Measurements from ENCODE around the gene RFPL4AL1.
"Not testable (repeated sequence)": the region's sequence is repeated elsewhere in the genome, so short reads cannot be mapped to it uniquely, and the experiment has no call there.

Gene RFPL4AL1

GRCh38 chr19:55768818-55769217, at the start of gene RFPL4AL1:
TSS of gene RFPL4AL1 (plus strand) at chr19:55769118. CDS start at chr19:55771805, 2,687 bp downstream.
- DNase-seq (ENCODE audit: low read depth in 2 of 2): not testable (repeated sequence)

GRCh38 chr19:55720214-55720746, 48.6 kb upstream of the RFPL4AL1 start:
- DNase-seq (ENCODE audit: low read depth in 2 of 2): no peak

DNA sequence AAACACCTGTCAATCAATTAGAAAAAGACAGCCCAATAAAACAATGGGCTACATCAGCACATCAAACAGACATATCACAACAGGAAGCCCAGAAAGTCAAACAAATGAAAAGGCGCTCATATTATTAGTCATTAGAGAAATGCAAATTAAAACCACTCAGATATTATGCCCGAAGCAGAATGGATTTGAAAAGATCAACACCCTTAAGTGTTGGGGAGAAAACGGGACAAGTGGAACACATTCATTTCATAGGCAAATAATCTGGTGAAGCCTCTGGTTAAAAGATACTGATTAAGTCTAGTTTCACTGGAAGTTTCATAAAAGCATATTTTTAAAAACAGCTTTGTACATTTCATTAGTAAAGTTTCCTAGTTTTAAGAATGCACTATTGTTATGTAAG, 48.1 kb upstream of the RFPL4AL1 start:
- DNase-seq (ENCODE audit: low read depth in 2 of 2): no peak

DNA sequence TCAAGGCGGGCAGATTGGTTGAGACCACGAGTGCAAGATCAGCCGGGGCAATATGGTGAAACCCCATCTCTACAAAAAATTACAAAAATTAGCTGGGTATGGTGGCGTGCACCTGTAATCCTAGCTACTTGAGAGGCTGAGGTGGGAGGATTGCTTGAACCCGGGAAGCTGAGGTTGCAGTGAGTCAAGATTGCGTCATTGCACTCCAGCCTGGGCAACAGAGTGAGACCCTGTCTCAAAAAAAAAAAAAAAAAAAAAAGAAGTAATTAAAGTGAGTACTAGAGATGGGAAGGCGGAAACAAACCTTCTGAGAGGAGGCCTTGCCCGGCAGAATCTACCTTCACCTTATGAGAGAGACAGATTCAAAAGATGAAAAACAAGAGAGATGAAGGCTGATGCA, 45.4 kb upstream of the RFPL4AL1 start:
- DNase-seq (ENCODE audit: low read depth in 2 of 2): no peak

DNA sequence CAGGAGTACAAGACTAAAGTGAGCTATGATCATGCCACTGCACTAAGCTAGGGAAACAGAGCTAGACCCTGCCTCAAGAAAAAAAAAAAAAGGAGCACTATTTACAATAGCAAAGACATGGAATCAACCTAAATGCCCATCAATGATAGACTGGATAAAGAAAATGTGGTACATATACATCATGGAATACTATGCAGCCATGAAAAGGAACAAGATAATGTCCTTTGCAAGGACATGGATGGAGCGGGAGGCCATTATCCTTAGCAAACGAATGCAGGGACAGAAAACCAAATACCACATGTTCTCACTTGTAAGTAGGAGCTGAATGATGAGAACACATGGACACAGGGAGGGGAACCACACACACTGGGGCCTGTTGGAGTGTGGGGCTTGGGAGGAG, 38.5 kb upstream of the RFPL4AL1 start:
- DNase-seq (ENCODE audit: low read depth in 2 of 2): not testable (repeated sequence)

DNA sequence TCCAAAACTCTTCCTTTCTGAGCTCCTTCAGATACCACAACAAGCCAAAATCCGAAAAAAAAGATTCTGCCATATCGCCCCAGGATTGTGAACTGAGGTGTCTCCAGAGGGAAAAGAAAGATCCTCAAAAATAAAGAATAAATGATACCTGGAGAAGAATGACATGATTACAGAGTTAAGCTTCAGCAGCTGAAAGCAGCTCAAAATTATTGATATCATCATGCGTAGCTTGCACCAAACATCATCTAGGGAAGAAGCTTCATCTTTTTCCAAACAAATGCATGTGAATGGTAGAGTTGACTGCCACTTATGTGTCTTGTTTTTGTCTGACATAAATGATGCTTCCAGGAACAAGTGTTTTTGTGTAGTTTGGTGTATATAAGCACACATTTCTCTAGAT, 30.6 kb upstream of the RFPL4AL1 start, which contains the start of gene NLRP9:
NLRP9 (minus strand) TSS at position 101 of the 400 bp plus-strand sequence; CDS start at position 73, 28 bp downstream.
- no peak for DNase-seq (ENCODE audit: low read depth in 2 of 2)

DNA sequence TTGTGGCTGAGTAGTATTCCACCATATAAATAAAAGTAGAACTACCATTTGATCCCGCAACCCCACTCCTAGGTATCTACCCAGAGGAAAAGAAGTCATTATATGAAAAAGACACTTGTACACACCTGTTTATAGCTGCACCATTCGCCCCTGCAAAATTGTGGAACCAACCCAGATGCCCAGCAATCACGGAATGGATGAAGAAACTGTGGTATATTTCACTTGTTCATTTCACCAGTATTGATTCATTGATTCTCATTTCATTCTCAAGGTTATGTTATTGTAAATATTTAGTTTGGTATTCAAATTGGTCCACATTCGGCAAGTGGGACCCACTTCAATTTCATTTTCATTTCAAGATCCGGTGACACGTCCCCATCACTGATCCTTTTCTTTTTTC, 18.2 kb upstream of the RFPL4AL1 start:
- no peak for DNase-seq (ENCODE audit: low read depth in 2 of 2)

- no peak for DNase-seq (ENCODE audit: low read depth in 2 of 2)
Observed at GRCh38 chr19:55753401-55753800, 15.5 kb upstream of the RFPL4AL1 start.

DNA sequence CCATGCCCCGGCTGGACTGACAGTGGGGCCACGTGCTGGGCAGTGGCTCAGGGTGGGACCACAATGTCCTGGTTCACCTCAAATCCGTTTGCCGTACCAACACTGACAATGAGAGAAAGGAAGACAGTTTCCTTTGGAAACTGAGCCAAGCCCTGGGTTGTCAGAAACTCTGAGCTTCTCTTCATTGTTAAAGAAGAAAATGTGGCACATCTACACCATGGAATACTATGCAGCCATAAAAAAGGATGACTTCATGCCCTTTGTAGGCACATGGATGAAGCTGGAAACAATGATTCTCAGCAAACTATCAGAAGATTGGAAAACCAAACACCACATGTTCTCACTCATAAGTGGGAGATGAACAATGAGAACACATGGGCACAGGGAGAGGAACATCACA, 12.1 kb upstream of the RFPL4AL1 start:
- DNase-seq (ENCODE audit: low read depth in 2 of 2): not testable (repeated sequence)

GRCh38 chr19:55758797-55759196, 10.1 kb upstream of the RFPL4AL1 start, which contains the start of gene RFPL4A:
TSS of gene RFPL4A (plus strand) at chr19:55759097. CDS start at chr19:55761801, 2,704 bp downstream.
- not testable (repeated sequence) for DNase-seq (ENCODE audit: low read depth in 2 of 2)

DNA sequence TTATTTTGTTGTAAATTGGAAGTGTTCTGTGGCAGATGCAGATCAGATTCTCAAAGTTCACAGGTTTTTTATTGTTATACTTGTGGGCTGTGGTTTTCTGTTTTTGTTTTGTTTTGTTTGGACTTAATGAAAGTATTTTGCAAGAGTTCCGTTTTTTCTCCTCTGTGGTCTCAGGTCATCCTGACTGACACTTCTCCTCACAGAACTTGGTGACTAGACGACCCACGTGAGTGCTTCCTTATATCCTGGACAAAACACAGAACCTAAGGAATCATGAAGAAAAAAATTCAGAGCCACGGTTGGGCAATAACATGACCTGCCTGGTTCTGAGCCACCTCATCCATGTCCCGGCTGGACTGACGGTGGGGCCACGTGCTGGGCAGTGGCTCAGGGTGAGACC, 2.5 kb upstream of the RFPL4AL1 start:
- no peak for DNase-seq (ENCODE audit: low read depth in 2 of 2)

DNA sequence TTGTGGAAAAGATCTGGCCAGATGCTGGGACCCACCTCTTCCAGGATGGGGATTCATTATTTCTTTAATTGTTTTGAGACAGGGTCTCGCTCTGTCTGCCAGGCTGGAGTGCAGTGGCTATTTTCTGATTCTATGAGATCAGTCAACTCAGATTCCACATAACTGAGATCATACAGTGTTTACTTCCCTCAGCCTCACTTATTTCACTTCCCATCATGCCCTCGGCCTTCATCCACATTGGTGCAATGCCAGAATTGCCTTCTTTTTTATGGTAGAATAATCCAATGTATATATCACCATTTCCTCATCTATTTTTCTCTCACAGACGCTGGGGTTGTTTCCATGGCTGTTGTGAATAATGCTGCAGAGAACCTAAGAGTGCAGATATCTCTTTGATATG, 714 bp downstream of the RFPL4AL1 start:
- DNase-seq (ENCODE audit: low read depth in 2 of 2): not testable (repeated sequence)

DNA sequence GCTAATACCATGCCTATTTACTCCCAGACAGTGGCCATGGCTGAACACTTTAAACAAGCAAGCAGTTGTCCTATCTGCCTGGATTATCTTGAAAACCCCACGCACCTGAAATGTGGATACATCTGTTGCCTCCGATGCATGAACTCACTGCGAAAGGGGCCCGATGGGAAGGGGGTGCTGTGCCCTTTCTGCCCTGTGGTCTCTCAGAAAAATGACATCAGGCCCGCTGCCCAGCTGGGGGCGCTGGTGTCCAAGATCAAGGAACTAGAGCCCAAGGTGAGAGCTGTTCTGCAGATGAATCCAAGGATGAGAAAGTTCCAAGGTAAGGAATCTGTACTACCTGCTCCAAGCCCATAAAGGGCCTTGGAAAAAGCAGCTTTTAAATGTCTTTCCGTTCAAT, 8.6 kb downstream of the RFPL4AL1 start:
- DNase-seq (ENCODE audit: low read depth in 2 of 2): no peak

DNA sequence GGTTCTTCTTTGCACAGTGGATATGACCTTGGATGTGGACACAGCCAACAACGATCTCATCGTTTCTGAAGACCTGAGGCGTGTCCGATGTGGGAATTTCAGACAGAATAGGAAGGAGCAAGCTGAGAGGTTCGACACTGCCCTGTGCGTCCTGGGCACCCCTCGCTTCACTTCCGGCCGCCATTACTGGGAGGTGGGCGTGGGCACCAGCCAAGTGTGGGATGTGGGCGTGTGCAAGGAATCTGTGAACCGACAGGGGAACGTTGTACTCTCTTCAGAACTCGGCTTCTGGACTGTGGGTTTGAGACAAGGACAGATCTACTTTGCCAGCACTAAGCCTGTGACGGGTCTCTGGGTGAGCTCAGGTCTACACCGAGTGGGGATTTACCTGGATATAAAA, 9.4 kb downstream of the RFPL4AL1 start:
- no peak for DNase-seq (ENCODE audit: low read depth in 2 of 2)

- no peak for DNase-seq (ENCODE audit: low read depth in 2 of 2)
Observed at GRCh38 chr19:55781112-55781511, 12.2 kb downstream of the RFPL4AL1 start.

DNA sequence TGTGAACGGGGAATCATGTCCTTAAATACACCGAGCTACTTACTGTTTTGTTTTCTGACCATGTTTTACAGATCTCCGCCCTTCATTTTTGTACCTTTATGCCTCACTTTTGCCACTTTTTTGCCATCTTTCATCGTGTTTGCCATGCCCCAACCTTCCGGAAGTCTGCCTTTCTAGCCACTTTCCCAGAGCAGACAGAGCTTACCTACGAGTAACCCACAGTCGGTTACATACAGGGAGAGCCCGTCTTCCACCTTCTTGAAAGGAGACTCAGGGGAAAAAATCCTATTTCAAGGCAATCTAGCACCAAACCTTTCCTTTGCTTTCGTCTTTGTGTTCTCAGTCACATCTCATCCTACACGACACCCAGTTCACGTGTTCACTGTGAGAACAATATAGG, 26.1 kb downstream of the RFPL4AL1 start:
- DNase-seq (ENCODE audit: low read depth in 2 of 2): no peak

DNA sequence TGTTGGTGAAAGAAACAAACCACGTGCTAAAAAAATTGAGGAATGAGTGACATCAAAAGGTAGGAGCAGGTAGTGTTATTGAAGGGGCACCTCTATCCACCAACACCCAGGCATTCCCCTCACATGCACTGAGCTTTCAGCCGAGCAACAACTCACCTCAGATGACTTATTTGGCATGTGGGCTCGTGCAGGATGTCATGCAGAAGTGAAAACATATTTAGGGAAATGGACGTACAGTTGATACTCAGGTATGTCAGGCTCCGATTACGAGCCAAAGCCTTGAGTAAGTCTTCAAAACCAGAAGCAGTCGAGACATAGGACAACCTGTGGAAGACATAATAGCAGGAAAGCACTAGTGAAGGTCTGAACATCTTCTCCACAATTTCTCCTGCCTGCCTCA, 32.5 kb downstream of the RFPL4AL1 start:
- no peak for DNase-seq (ENCODE audit: low read depth in 2 of 2)

DNA sequence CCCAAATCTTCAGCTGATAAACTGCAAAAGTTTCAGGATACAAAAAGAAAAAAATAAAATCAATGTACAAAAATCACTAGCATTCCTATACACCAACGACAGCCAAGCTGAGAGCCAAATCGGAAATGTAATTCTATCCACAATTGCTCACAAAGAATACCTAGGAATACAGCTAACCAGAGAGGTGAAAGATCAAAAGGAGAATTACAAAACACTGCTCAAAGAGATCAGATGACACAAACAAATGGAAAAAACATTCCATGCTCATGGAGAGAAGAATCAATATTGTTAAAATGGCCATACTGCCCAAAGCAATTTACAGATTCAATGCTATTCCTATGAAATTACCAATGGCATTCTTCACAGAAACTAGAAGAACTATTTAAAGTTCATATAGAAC, 33.4 kb downstream of the RFPL4AL1 start:
- no peak for DNase-seq (ENCODE audit: low read depth in 2 of 2)

GRCh38 chr19:55809381-55810058, 40.6 kb downstream of the RFPL4AL1 start:
- peak in 1 of 2 donors; percentile 1 for DNase-seq (ENCODE audit: low read depth in 2 of 2)

DNA sequence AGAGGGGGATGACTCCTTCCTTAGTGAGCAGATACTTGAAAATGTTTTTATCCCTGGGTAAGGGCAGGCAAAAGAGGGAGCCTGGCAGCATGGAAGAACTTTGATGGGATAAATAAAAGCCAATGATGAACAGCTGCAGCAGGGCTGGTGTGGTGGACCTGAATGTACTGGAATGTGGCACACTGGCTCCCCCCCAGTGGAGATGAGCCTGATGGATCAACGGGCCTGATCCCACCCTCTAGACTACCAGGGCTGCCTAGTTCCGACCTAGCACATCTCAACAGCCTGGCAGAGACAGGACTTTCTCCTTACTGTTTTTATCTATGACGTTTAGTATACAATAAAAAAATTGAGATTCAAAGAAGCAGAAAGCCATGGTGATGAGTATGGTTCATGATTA, 42.4 kb downstream of the RFPL4AL1 start:
- no peak for DNase-seq (ENCODE audit: low read depth in 2 of 2)

- no peak for DNase-seq (ENCODE audit: low read depth in 2 of 2)
Observed at GRCh38 chr19:55812449-55812848, 43.5 kb downstream of the RFPL4AL1 start.

- no peak for DNase-seq (ENCODE audit: low read depth in 2 of 2)
Observed at GRCh38 chr19:55813906-55814305, 45.0 kb downstream of the RFPL4AL1 start.

- DNase-seq (ENCODE audit: low read depth in 2 of 2): no peak
Observed at GRCh38 chr19:55820037-55820436, 51.1 kb downstream of the RFPL4AL1 start.
